GM21515 (cell line): Measurements from ENCODE around the gene KIAA0319L.
"Not testable (repeated sequence)": the region's sequence is repeated elsewhere in the genome, so short reads cannot be mapped to it uniquely, and the experiment has no call there.

ENCODE experiments used
- ATAC-seq: cut with Tn5 transposase; IDR thresholded peaks from one replicate; pipeline ENCODE4 v1.9.1; 2021; ENCODE audit not compliant: unreplicated experiment

Gene KIAA0319L

GRCh38 chr1:35499231-35499630, 58.0 kb downstream of the KIAA0319L start:
- ATAC-seq, result no peak

GRCh38 chr1:35497571-35497970, 59.6 kb downstream of the KIAA0319L start:
- ATAC-seq, result no peak

GRCh38 chr1:35490250-35490649, 67.0 kb downstream of the KIAA0319L start:
- ATAC-seq, result no peak

- no peak for ATAC-seq
These were observed 68.9 kb downstream of the KIAA0319L start for GRCh38 chr1:35488336-35488735.

GRCh38 chr1:35486858-35487408, 70.3 kb downstream of the KIAA0319L start:
- no peak for ATAC-seq

- no peak for ATAC-seq
These were observed 76.0 kb downstream of the KIAA0319L start for GRCh38 chr1:35481229-35481628.

- no peak for ATAC-seq
These were observed 79.3 kb downstream of the KIAA0319L start for GRCh38 chr1:35477870-35478269.

GRCh38 chr1:35475856-35476674, 81.1 kb downstream of the KIAA0319L start:
- no peak for ATAC-seq

- ATAC-seq, result no peak
These were observed 81.8 kb downstream of the KIAA0319L start for GRCh38 chr1:35475356-35475755.

- ATAC-seq, result not testable (repeated sequence)
These were observed 84.0 kb downstream of the KIAA0319L start for GRCh38 chr1:35473216-35473615.

- ATAC-seq, result no peak
These were observed 86.1 kb downstream of the KIAA0319L start for GRCh38 chr1:35470977-35471613.

GRCh38 chr1:35466120-35466519, 91.1 kb downstream of the KIAA0319L start:
- ATAC-seq, result no peak

- ATAC-seq, result not testable (repeated sequence)
These were observed 93.5 kb downstream of the KIAA0319L start for GRCh38 chr1:35463749-35464148.

GRCh38 chr1:35463232-35463631, 94.0 kb downstream of the KIAA0319L start:
- no peak for ATAC-seq

GRCh38 chr1:35461966-35462651, 95.1 kb downstream of the KIAA0319L start:
- ATAC-seq, result no peak

GRCh38 chr1:35460796-35461195, 96.4 kb downstream of the KIAA0319L start:
- ATAC-seq, result no peak

GRCh38 chr1:35454616-35455015, 102.6 kb downstream of the KIAA0319L start:
- ATAC-seq, result no peak

GRCh38 chr1:35454176-35454575, 103.0 kb downstream of the KIAA0319L start:
- ATAC-seq, result no peak

- no peak for ATAC-seq
These were observed 104.2 kb downstream of the KIAA0319L start for GRCh38 chr1:35453031-35453430.

GRCh38 chr1:35452106-35452774, 105.0 kb downstream of the KIAA0319L start:
- no peak for ATAC-seq

GRCh38 chr1:35451125-35451528, 106.1 kb downstream of the KIAA0319L start:
- ATAC-seq, result no peak
